ENCODE results near the gene MST1R. TPM values are rescaled to one million over a fixed set of nuclear protein-coding genes. Genes with fewer than 3 reads are reported as not detected.

MST1R gene
- polyA plus RNA-seq, 1 experiment: 0.64 TPM

GRCh38 chr3:49845694-49846093, 58.0 kb downstream of the MST1R start:
- H3K4me3 ChIP-seq (ENCODE audit: low read depth, low read length): no peak overlapping the region
- POLR2A ChIA-PET: no interaction called here
- H3K36me3 ChIP-seq (ENCODE audit: control insufficient read depth, insufficient read depth, low read length): no peaks in the 10 kb centered on the region; the same call in 1 of the 2 replicates
- CTCF ChIA-PET: interaction anchor here (0.5 to 2.6 kb wide), 3 partner anchors 9 to 45 kb away, joined by 3 to 19 read pairs (median 3); partner anchors contain the start of gene INKA1
- no peak for TF ChIP-seq CTCF (IDR thresholded peaks at IDR 0.05; ENCODE audit: insufficient read depth, low read depth, low read length)
- DNase-seq (ENCODE audit: low read depth): no peak
- H3K27me3 ChIP-seq (ENCODE audit: control insufficient read depth, insufficient read depth, low read length): no peaks in the 10 kb centered on the region

GRCh38 chr3:49844464-49845183, 59.0 kb downstream of the MST1R start:
- TF ChIP-seq CTCF (IDR thresholded peaks at IDR 0.05; ENCODE audit: insufficient read depth, low read depth, low read length): no peak

GRCh38 chr3:49842843-49843517, 60.7 kb downstream of the MST1R start:
- Histone ChIP-seq H3K36me3 (ENCODE audit: control insufficient read depth, insufficient read depth, low read length) (no peaks in the 10 kb centered on the region; the same call in 1 of the 2 replicates), H3K27me3 (ENCODE audit: control insufficient read depth, insufficient read depth, low read length) (no peaks in the 10 kb centered on the region), H3K4me3 (ENCODE audit: low read depth, low read length) (no peak overlapping the region)
- DNase-seq (ENCODE audit: low read depth): no peak
- POLR2A ChIA-PET: no interaction called here
- CTCF ChIA-PET: interaction anchor here (0.8 to 12.2 kb wide), 2 partner anchors 38 to 59 kb away, joined by 3 to 287 read pairs; partner anchors contain the start of genes CDHR4 and INKA1
- no peak for TF ChIP-seq CTCF (IDR thresholded peaks at IDR 0.05; ENCODE audit: insufficient read depth, low read depth, low read length)

More at GRCh38 chr3:49844464-49845183, 59.0 kb downstream of the MST1R start:
- DNase-seq (ENCODE audit: low read depth): no peak
- ChIA-PET CTCF (interaction anchor here (2.6 kb wide), 1 partner anchor 42 kb away, joined by 19 read pairs; the partner anchor contains the start of gene INKA1), POLR2A (interaction anchor here (0.7 kb wide), 1 partner anchor 18 kb away, joined by 5 read pairs; no protein-coding TSS in a partner anchor)
- Histone ChIP-seq H3K27me3 (ENCODE audit: control insufficient read depth, insufficient read depth, low read length) (no peaks in the 10 kb centered on the region), H3K4me3 (ENCODE audit: low read depth, low read length) (no peak overlapping the region), H3K36me3 (ENCODE audit: control insufficient read depth, insufficient read depth, low read length) (no peaks in the 10 kb centered on the region; the same call in 1 of the 2 replicates)

GRCh38 chr3:49841806-49842205, 61.9 kb downstream of the MST1R start:
- CTCF ChIA-PET: interaction anchor here (0.7 to 12.2 kb wide), 6 partner anchors 10 to 64 kb away, joined by 3 to 287 read pairs (median 6); partner anchors contain the start of genes CDHR4 and INKA1
- no peaks in the 10 kb centered on the region; the same call in 1 of the 2 replicates for H3K36me3 ChIP-seq (ENCODE audit: control insufficient read depth, insufficient read depth, low read length)
- POLR2A ChIA-PET: no interaction called here
- no peak for TF ChIP-seq CTCF (IDR thresholded peaks at IDR 0.05; ENCODE audit: insufficient read depth, low read depth, low read length)
- no peak for DNase-seq (ENCODE audit: low read depth)
- H3K4me3 ChIP-seq (ENCODE audit: low read depth, low read length): no peak overlapping the region
- H3K27me3 ChIP-seq (ENCODE audit: control insufficient read depth, insufficient read depth, low read length): no peaks in the 10 kb centered on the region

Data from BJ (cell line).